ENCODE data around the gene PSTPIP1.
A peak's percentile ranks its signal among the peaks of the same experiment; 100 is the strongest.

Gene PSTPIP1

DNA sequence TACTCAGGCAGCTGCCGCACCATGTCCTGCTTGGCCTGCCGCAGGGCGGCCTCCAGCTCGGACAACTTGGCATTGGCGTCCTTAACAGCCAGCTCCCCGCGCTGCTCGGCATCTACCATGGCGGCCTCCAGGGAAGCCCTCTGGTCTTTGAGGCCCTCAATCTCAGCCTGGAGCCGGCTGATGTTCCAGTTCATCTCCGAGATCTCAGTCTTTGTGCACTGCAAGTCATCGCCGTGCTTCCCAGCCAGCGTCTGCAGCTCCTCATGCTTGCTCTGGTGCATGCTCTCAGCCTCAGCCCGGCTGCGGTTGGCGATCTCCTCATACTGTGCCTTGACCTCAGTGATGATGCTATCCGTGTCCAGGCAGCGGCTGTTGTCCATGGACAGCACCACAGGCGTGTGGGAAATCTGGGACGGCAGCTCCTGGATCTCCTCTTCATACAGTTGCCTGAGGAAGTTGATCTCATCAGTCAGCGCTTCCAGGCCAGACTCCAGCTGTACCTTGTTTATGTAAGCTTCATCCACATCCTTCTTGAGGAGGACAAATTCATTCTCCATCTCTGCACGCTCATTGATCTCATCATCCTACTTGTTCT is 15.5 kb upstream of the PSTPIP1 start:
- DNase-seq: no peak

DNA sequence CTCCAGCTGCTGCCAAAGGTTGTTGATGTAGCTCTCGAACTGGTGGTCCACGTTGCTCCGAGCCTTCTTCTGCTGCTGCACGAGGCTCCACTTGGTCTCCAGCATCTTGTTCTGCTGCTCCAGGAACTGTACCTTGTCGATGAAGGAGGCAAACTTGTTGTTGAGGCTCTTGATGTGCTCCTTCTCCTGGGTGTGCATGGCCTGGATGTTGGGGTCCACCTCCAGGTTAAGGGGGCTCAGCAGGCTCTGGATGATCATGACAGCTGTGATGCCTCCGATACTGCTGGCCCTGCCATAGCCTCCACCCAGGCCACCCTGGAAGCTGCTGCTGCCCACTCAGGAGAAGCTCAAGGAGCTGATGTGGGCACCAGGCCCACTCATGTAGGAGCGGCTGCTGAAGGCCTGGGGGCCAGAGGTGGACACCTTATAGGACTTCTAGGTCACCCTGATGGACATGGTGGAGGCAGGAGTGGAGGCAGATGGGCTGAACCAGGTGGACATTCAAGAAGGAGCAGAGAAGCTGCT is 14.9 kb upstream of the PSTPIP1 start:
- no peak for DNase-seq

DNA sequence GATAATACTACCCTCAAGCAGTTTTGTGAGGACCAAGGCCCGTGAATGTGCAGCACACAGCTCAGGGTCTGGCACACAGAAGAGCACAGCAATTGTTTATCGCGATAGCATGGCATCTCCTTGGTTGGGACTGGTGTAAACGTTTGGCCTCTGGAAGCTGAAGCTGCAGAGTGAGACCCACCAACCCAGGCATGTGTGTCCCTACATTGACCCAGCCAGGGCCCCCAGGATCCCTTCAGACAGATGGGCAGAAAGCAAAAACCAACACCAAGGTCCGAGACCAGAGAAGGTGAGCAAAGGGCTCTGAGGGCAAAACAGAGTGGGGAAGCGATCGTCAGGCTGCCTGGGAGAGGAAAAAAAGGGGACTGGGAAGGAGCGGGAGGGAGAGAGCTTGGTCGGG is 12.6 kb upstream of the PSTPIP1 start:
- no peak for DNase-seq

DNA sequence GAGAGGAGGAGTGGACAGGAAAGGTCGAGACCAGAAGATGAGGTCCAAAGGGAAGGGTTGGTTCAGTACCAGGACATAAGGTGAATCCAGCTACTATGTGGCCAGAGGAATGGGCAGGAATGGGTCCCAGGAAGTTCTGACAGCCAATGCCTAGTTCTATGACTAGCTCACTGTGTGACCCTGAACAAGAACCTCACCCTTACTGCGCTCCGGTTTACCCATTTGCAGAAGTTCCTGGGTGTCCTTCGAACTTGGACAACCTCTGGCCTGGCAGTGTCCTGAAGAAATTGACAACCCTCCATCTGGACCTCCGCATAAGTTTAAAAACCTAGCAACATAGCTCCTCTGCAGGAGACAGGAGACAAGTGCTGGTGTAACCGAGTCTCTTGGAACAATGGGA is 12.2 kb upstream of the PSTPIP1 start:
- DNase-seq: no peak

DNA sequence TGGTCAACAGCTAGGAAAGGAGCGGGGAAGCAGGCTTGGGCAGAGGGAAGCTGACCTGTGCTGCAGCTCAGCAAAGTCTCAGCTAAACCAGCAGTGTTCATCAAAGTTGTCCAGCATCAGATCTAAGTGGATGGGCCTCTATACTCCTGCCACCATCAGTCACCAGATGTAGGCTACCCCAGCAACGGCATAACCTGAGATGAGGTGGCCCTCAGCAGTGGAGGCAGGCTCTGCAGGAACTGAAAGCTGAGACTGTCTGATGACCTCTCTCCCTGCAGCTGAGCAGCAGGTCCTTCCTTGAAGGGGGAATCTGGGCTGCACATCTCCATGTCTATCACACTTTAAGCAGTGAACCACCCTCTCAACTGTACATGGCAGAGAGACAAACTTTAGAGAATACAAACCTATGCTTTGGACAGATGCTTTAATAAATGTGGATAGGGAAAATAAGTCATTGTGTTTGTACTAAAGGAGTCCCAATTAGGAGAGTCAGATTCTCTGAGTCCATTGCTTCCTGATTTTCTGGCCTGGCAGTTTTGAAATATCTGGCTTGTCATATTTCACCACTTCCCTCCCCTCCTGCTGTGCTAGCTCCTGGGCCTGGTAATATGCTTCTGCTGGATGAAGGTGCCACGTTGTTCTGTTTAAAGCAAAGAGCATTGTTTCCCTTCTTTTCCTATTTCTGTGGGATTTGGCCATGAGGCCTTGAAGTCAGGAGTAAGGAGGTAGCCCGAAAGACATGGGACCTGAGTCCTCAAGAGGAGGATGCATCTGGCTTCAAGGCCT is 11.1 kb upstream of the PSTPIP1 start:
- DNase-seq: no peak

DNA sequence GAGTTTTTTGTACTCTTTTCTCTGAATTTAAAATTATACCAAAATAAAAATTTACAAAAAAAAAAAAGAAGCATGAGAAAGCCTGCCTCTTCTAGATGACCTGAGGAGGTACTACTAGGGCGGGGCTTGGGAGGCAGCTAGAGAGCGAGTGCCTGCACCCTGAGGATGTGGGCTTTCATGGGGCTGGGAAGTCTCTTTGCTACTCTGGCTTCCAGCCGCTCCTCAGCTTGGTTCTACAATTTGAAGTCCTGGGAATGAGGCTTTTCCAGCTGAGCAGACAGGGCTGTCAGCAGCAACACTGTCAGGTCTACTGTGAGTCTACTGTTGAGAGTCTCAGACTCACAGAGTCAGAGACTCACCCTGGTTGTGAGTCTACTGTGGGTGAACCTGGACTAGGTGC is 8.2 kb upstream of the PSTPIP1 start:
- peak; percentile 5 for DNase-seq

DNA sequence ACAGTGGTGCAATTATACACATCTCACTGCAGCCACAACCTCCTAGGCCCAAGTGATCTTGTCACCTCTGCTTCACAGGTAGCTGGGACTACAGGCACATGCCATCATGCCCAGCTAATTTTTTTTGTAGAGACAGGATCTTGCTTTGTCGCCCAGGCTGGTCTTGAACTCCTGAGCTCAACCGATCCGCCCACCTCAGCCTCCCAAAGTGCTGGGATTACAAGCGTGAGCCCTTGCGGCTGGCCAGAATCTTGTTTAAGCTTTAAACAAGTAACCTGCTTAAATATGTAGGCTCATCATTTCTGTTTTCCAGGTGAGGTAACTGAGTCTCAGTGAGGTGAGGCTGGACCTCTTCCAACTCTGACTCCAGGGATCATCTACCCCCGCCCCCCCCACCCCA is 7.7 kb upstream of the PSTPIP1 start:
- no peak for DNase-seq

DNA sequence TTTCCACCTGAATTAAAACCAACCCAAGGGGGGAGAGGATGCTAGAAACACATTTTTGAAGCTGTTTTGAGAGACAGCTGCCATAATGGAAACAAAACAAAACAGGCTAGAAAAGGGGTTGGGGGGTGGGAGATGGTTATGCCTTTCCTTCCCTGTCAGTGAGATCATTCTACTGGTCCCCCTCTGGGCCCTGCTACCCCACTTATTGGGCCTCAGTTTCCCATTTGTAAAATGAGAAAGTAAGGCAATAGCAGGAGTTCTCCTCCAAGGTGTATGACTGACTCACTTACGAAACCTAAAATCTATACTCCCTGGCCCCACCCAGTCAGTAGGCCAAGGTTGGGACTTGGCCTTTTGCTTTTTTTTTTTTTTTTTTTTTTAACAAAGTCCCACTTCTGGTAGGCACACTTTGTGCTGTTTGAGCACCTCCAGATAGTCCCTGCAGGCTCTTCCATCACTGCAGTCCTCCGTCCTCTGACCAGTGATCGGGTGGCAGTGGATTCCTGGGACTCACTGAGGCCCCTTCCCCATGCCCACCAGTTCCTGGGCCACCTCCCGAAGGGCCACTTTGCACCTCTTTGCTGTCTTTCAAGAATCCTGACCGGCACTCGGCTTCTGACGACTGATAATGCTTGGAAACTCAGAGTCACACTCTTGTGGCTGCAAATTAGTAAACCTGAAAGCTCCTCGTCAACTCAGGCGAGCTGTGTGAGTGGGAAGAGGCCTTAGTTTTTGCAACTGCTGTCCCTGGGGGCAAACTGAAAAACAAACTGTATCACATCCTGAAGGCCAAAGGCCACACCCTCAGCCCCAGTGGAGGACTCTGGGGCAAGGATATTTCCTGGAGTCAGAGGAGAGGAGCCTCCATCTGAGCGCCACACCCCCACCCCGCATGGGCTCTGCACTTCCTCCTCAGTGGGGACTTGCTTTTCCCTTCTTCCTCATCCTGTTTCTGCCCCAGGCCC is 6.7 kb upstream of the PSTPIP1 start:
- no peak for DNase-seq

DNA sequence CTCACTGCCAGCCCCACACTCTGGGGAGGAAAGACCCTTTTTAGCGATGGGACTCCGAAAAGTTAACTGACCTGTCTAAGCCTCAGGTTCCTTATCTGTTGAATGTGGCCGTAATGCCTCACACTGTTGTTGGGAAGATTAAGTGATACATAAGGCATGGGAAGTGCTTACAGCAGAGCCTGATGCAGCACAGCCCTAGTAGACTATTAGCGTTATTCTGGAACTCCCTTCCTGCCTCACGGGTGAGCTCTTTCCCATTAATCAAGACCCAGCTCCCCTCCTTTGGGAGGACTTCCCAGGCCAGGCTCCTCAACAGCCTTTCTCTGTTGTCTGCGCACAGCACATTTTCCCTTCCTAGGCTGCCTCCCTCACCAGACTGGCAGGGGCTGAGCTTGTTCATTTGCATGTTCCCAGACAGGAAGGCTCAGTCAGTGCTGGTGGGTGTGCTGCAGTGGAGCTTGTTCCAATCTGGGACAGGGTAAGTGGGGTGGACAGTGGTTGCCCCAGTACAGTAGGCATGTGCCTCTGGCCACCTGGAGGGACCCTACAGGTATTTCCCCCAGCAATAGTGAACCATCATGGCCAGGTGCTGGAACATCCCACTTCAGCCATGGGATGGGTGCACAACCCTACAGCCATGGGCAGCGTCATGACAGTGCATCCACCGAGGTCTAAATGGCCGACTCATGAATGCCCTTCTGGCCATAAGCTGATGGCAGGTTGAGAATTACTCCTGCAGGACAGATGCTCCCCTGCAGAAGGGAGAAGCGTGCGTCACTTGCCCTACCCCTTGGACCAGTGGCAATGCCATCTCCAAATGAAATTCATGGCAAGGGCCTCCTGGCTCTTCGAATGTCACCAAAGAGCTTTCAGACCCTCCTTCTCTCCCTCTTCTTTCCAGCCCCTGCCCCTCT is 5.8 kb upstream of the PSTPIP1 start:
- no peak for DNase-seq

DNA sequence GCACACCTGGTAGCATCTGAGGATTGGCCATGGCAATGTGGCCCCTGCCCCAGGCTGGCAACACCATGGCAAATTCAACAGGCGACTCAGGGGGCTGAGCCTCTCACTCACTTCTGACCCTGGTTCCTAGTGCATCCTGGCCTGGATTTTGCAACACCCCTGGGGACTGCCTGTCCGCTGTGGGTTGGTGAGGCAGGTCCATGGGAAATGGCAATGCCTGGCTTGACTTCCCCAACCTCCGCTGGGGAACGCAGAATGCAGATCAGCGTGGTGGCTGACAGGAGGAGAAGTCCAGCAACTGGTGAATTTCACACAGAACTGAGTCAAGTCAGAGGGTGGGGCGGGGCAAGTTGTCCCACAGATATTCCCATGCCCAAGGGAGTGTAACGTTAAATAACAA is 3.9 kb upstream of the PSTPIP1 start:
- no peak for DNase-seq

DNA sequence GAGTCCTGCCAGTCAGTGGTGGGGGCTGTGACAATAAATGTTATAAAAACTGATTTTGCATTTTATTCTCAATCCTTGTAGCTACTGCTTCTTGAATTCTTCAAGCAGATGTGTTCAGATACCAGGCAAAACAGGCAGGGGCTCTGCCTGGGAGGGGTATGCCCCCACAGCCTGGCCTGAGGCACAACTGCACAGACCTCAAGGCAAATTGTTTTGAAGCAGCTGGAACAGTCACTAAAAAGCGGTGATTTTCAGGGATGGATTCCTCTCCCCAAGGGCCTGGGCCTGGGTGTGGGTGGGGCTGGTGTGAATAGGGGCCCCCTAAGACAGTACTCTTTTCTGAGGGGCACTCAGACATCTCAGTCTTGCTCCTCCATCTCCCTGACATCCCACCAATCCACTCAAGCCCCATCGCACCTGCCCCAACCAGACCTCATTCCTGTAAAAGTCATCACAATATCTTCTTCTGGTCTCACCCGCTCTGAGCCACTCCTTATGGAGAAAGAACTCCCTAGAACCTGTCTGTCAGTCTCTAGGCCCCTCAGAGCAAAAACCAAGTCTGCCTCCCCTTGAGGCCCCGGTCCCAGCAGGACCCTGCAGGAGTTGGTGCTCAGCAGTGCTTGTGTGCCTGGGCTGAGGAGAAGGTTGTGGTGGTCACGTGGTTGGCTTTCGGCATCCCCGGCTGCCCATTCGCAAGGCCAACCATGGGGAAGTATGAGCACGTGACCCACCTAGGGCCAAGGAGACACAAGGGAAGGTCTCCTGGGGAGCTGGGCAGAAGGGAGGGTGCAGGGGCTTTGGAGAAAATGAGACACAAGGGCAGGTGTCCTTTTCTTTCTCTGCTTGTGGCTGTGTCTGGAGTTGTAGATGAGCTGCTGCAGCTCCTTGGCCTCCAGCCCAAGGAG is 2.9 kb upstream of the PSTPIP1 start:
- no peak for DNase-seq

DNA sequence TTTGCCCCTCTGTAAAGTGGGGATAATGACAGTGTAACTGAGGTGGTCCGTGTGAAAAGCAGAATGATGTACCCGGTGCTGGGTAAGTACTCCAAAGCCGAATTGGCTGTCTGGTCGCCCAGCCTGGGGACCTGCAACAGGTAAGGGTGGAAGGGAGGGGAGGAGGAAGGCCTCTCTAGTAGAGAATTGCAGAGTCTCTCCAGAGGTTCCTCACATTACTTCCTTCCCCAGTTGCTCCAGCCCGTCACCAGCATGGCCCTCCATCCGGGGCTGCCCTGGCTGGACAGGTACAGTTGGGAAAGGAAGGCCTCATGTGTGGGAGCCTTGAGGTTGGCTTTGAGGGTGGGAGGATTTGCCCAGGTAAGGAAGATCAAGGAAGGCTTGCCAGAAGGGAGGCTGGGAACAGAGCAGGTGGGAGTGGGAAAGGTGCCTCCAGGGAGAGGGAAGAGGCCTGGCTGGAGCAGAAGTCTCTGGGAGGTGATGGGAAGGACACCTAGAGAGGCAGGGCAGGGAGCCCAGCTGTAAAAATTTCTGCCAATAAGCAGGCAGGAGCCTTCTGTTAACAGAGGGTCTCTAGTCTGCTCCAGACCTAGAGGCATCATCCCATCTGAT is 1.7 kb upstream of the PSTPIP1 start:
- no peak for DNase-seq

DNA sequence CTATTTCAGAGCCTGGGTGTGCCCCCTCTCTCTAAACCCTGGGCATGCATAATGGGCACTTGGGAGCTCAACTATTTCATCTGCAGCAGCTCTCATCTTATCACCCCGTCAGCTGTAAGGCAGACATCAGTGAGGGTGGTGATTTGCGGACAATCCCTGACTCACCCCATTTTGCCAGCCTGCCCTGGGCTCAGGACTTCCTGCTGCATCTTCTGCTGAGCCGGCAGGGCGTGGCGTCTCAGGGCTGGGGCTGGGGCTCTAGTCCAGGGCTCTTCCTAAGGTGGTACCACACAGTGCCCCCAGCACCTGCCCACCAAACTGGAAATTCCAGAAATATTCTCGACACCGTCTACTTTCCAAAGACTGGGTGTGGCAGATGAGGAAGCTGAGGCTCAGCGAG is 925 bp upstream of the PSTPIP1 start:
- no peak for DNase-seq

DNA sequence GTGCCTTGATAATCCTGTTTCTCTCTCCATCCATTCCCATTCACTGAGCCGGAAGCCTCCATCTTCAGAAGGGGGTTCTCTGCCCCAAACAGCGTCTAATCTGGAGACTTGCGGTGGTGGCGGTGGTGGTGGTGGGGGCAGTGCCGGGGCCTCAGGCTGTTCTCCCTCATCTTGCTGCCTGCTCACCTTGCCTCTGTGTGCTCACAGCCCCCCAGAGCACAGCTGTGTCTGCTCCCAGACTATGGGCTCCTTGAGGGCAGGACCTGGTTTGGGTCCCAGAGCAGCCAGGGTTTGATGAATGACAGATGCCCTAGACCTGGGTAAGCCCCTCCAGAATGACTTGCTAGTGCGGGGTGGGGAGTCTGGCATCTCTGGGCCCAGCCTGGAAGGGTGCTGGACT is 430 bp upstream of the PSTPIP1 start:
- DNase-seq: no peak

DNA sequence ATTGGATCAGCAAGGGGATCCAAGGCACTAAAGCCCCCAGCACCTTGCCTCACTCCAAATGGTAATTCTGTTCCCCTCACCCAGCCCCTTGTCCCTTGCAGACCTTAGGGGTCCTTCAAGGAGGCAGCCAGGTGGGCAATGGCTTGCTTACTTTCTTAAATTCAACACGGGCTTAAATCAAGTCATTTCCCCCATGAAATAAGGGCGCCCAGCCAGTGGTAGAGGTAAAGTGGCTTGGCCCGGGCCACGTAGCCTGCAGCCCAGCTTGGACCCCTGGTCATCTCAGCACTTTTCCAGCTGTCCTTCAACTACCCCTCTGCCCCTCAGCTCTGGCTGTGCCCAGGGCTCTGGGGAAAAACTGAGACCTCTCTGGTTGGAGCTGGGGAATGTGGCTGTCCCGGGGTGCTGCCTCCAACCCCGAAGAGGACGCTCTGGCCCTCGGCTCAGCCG is 1.2 kb downstream of the PSTPIP1 start:
- no peak for DNase-seq

DNA sequence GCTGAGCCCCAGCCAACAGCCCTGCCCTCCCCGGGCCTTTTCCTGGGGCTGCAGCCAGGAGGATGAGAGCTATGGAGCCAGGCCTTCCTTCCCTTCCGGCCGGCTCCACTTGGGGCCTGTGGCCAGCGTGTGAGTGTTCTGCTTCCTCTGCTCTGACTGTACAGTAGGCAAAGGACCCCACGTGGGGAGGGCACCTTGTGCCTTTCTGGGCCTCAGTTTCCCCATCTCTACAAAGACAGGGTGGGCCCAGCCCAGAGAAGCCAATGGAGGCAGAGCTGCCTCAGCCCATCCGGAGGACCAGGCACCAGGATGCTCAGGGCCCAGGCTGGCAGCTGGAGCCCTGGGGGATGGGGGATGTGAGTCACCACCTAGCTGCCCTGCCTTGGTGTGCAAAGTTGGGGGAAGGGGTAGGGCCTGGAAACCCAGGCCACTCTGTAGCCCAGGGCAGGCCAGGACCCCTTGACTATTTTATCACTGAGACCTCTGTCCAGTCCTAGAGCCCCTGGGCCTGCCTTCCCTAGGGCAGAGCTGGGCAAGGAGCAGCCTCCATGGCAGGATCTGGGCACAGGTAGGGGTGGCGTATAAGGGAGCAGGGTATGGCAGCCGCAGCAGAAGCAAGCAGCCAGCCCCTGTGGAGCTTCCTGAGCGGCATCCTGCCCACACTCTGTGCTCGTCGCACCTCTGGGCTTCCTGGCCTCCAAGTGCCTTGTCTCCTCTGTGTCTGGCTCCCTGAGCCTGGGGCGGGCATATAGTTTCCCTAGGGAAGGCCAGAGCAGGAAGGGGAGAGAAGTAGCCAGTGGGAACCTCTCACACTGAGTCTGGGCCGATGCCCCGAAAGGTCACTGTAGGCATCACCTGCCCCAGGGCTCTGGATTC is 1.8 kb downstream of the PSTPIP1 start:
- peak; percentile 23 for DNase-seq

DNA sequence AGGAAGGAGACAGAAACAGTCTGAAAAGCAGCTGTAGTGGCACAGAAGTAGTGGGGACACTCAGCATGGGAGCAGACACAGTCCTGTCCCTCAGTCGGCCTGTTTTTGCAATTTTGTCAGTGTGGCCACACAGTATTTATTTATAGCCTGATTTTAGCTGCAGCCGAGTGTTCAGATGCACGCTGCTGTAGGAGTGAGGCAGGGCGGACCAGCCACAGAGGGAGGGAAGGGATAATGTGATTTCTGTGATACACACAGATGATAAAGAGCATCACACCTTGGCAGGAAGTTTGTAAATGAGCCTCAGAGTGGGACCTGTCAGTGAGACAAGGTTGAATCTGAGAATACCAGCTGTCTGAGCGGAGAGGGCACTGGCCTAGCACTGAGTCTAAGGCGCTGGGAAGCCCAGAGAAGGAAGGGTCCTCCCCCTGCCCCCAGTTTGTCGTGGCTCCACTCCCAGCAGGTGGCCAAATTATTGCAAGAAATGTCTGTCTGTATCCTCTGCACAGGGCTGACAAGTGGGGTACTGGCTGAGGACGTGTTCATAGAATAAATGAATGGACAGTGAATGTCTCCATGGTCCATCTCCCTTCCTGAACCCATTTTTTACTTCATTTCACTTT is 3.8 kb downstream of the PSTPIP1 start:
- DNase-seq: no peak

DNA sequence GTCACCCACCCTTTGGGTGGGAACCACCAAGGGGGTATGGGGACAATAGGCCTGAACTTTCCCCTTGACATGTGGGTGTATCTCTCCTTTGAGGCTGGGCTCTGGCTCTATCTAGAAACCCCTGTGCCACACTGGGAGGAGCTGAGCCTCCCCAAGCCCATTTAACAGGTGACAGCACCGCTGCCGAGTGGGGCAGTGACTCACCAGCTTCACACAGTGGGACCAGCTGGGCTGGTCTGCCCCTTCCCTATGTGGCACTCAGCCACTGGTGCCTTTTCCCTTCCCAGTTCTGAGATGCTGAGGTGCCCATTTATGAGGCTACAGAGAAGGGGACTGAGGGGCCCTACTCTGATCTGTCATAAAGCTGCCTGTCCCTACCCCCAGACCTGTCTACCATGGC is 5.1 kb downstream of the PSTPIP1 start:
- DNase-seq: no peak

DNA sequence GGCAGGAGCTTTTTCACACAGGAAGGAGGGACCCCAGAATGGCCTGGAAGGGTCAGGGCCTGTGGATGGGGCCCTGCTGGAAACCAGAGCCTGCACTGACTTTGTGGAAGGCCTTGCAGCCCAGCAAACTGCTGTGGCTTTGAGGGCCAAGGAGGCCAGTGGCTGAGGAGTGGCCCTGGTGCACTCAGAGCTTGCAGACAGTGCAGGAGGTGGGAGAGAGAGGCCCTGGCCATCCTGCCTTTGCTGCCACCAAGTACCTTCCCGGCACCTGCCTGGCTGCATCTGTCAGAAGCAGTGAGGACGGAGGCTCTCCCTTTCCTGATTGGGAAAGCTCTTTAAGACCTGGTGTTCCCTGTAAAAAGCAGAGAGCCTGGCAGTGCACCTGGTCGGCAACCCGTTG is 6.4 kb downstream of the PSTPIP1 start:
- no peak for DNase-seq

Data from DMS53 (cell line).